Hepatocyte (in vitro differentiated cells): ENCODE data around the gene TUBB3. TPM values are rescaled to one million over a fixed set of nuclear protein-coding genes. Genes with fewer than 3 reads are reported as not detected.

Experiments
- DNase-seq: peaks from one replicate; pipeline ENCODE4 v3.0.0-alpha.2; 2016; ENCODE audit warnings: low spot score
- H2AFZ ChIP-seq: fragments of 200-600 bp; sonication (generic); 2 replicates; pipeline ENCODE4 v1.6.0; 2016; ENCODE audit warnings: antibody characterized with exemption, mild to moderate bottlenecking
- H3K27ac ChIP-seq: fragments of 200-600 bp; sonication (generic); 2 replicates; pipeline ENCODE4 v1.5.1; 2016; ENCODE audit warnings: mild to moderate bottlenecking
- H3K27me3 ChIP-seq: fragments of 200-600 bp; sonication (generic); 2 replicates; pipeline ENCODE4 v1.6.1; 2016
- H3K36me3 ChIP-seq: fragments of 200-600 bp; sonication (generic); replicated peaks from 2 replicates; pipeline ENCODE4 v1.5.1; 2016; ENCODE audit warnings: low read depth; ENCODE audit not compliant: insufficient read depth
- H3K4me1 ChIP-seq: fragments of 200-600 bp; sonication (generic); 2 replicates; pipeline ENCODE4 v1.5.1; 2016; ENCODE audit warnings: mild to moderate bottlenecking, moderate library complexity; ENCODE audit not compliant: insufficient read depth
- H3K4me2 ChIP-seq: fragments of 200-600 bp; sonication (generic); 2 replicates; pipeline ENCODE4 v1.6.0; 2016
- H3K4me3 ChIP-seq: fragments of 200-600 bp; sonication (generic); 2 replicates; pipeline ENCODE4 v1.5.1; 2016; ENCODE audit warnings: mild to moderate bottlenecking
- H3K79me2 ChIP-seq: fragments of 200-600 bp; sonication (generic); 2 replicates; pipeline ENCODE4 v1.6.0; 2017; ENCODE audit warnings: mild to moderate bottlenecking
- H3K9me2 ChIP-seq: fragments of 200-600 bp; sonication (generic); replicated peaks from 2 replicates; pipeline ENCODE4 v1.6.0; 2017; ENCODE audit warnings: mild to moderate bottlenecking; ENCODE audit not compliant: insufficient read depth
- H3K9me3 ChIP-seq: fragments of 200-600 bp; sonication (generic); 2 replicates; pipeline ENCODE4 v1.5.1; 2016; ENCODE audit warnings: low read depth, mild to moderate bottlenecking
- H4K20me1 ChIP-seq: fragments of 200-600 bp; sonication (generic); 2 replicates; pipeline ENCODE4 v1.6.0; 2016; ENCODE audit warnings: mild to moderate bottlenecking; ENCODE audit not compliant: insufficient read depth, poor library complexity, severe bottlenecking
- EZH2 ChIP-seq: fragments of 200-600 bp; sonication (generic); IDR thresholded peaks from 2 replicates; pipeline ENCODE4 v1.6.1; 2016; ENCODE audit warnings: antibody characterized with exemption, mild to moderate bottlenecking, borderline replicate concordance
- EZH2phosphoT487 ChIP-seq: fragments of 200-600 bp; sonication (generic); IDR thresholded peaks from one replicate; pipeline ENCODE4 v1.6.1; 2018; ENCODE audit warnings: antibody characterized with exemption, mild to moderate bottlenecking, low read depth, moderate library complexity; ENCODE audit not compliant: unreplicated experiment, severe bottlenecking
- WGBS: methylation state at CpG from one replicate; pipeline ENCODE4 v1.1.6; 2016; ENCODE audit warnings: low lambda C conversion rate; ENCODE audit errors: missing lambda C conversion rate; 5-methylcytosine and 5-hydroxymethylcytosine counted together
- polyA plus RNA-seq: library from polyadenylated mRNA; unstranded; fragments of >200 nt; fragmentation: Nextera tagmentation; extraction: Ambion mirVana; gene quantifications from 2 replicates; pipeline ENCODE4 v1.2.1, GENCODE V29; 2016
- total RNA-seq: library from RNA; depleted of rRNA; stranded (reverse); fragments of >200 nt; gene quantifications from 2 replicates; pipeline ENCODE4 v1.2.3, GENCODE V29; 2014
- TF ChIP-seq, protein P1 (sequence below): fragments of 200-600 bp; sonication (generic); IDR thresholded peaks from 2 replicates; pipeline ENCODE4 v1.5.1; 2016; ENCODE audit warnings: antibody characterized with exemption, mild to moderate bottlenecking; ENCODE audit not compliant: poor library complexity

TUBB3 gene
- total and polyA plus RNA-seq, 2 experiments from 2014 or later: 69.3 to 87.2 TPM

DNA sequence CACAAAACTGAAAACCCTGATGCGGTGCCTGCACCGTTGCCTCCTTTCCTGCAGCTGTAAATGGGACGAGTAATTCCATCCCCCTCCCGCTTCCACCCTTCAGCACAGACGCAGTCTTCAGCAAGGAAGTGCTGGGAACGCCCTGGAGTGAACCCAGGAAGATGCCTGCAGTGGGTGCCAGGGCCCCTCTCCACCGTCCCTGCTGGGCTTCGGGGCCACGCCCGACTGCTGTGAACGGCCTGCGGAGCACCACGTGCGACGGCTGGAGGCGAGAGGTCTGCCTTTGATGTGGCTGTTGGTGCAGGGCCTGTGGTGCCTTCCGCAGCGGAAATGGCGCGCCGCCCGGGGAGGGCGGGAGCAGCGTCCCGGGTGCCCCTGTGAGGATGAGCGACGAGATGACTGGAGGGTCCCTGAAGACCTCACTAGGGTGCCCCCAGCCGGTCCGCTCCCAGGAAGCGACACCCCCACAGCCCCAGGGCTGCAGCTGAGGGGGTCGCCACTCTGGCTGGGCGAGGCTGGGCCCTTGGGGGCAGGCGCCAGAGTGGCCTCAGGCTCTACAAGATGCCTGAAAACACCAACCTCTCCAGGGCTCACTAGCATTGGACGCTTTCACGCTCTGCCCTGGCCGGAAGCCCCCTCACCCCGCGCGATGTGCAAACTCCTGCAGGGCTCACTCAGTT, 5.2 kb upstream of the TUBB3 start:
- peak overlapping the region; percentile 69 for H2AFZ ChIP-seq
- TF ChIP-seq, protein P1, sequence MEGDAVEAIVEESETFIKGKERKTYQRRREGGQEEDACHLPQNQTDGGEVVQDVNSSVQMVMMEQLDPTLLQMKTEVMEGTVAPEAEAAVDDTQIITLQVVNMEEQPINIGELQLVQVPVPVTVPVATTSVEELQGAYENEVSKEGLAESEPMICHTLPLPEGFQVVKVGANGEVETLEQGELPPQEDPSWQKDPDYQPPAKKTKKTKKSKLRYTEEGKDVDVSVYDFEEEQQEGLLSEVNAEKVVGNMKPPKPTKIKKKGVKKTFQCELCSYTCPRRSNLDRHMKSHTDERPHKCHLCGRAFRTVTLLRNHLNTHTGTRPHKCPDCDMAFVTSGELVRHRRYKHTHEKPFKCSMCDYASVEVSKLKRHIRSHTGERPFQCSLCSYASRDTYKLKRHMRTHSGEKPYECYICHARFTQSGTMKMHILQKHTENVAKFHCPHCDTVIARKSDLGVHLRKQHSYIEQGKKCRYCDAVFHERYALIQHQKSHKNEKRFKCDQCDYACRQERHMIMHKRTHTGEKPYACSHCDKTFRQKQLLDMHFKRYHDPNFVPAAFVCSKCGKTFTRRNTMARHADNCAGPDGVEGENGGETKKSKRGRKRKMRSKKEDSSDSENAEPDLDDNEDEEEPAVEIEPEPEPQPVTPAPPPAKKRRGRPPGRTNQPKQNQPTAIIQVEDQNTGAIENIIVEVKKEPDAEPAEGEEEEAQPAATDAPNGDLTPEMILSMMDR: no peak
- no peak for TF ChIP-seq EZH2
- no peak for TF ChIP-seq EZH2phosphoT487
- 2% methylated on average over 38 of the region's 39 CpGs for WGBS
- peak overlapping the region; percentile 94 for H3K4me2 ChIP-seq
- H3K27ac ChIP-seq: peak overlapping the region; percentile 47
- no peaks in the 10 kb centered on the region for H3K9me2 ChIP-seq
- peak overlapping the region; percentile 23 for H3K4me3 ChIP-seq
- H3K9me3 ChIP-seq: no peaks in the 10 kb centered on the region
- H3K36me3 ChIP-seq: no peaks in the 10 kb centered on the region
- H3K79me2 ChIP-seq: no peaks in the 10 kb centered on the region
- no peaks in the 10 kb centered on the region for H4K20me1 ChIP-seq
- peak; percentile 86 for DNase-seq
- H3K4me1 ChIP-seq: peaks cover 20% of the 10 kb centered on the region
- no peaks in the 10 kb centered on the region for H3K27me3 ChIP-seq

DNA sequence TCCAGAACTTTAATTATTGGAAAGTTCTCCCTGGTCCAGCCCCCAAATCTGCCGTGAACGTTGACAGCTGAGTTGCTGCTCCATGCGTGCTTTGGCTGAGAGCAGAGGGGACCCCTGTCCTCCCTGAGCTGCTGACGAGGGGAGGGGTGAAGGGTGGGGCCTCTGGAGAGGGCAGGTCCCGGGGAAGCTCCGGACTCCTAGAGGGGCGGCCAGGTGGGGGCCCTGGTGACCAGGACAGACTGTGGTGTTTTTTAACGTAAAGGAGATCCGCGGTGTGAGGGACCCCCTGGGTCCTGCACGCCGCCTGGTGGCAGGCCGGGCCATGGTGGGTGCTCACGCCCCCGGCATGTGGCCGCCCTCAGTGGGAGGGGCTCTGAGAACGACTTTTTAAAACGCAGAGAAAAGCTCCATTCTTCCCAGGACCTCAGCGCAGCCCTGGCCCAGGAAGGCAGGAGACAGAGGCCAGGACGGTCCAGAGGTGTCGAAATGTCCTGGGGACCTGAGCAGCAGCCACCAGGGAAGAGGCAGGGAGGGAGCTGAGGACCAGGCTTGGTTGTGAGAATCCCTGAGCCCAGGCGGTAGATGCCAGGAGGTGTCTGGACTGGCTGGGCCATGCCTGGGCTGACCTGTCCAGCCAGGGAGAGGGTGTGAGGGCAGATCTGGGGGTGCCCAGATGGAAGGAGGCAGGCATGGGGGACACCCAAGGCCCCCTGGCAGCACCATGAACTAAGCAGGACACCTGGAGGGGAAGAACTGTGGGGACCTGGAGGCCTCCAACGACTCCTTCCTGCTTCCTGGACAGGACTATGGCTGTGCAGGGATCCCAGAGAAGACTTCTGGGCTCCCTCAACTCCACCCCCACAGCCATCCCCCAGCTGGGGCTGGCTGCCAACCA, 4.4 kb upstream of the TUBB3 start, which contains the start of gene MC1R:
Gene MC1R, plus strand, starts transcription at position 410 of the 895 bp plus-strand sequence. Its CDS starts 397 bp downstream, at position 807.
- Histone ChIP-seq H3K27ac (peak within 1 kb of the TSS; percentile 47), H2AFZ (peak within 1 kb of the TSS; percentile 69), H4K20me1 (no peaks in the 10 kb centered on the region), H3K4me2 (peak within 1 kb of the TSS; percentile 94), H3K4me1 (peaks cover 23% of the 10 kb centered on the region), H3K9me2 (no peaks in the 10 kb centered on the region), H3K9me3 (no peaks in the 10 kb centered on the region), H3K36me3 (no peaks in the 10 kb centered on the region), H3K4me3 (peak within 1 kb of the TSS; percentile 23), H3K79me2 (peaks cover 2% of the 10 kb centered on the region), H3K27me3 (peaks cover under 1% of the 10 kb centered on the region)
- 13% methylated on average over 22 of the region's 23 CpGs for WGBS
- TF ChIP-seq, protein P1: peak; percentile 50
- TF ChIP-seq EZH2phosphoT487: no peak
- no peak for TF ChIP-seq EZH2
- DNase-seq: peak; percentile 72

DNA sequence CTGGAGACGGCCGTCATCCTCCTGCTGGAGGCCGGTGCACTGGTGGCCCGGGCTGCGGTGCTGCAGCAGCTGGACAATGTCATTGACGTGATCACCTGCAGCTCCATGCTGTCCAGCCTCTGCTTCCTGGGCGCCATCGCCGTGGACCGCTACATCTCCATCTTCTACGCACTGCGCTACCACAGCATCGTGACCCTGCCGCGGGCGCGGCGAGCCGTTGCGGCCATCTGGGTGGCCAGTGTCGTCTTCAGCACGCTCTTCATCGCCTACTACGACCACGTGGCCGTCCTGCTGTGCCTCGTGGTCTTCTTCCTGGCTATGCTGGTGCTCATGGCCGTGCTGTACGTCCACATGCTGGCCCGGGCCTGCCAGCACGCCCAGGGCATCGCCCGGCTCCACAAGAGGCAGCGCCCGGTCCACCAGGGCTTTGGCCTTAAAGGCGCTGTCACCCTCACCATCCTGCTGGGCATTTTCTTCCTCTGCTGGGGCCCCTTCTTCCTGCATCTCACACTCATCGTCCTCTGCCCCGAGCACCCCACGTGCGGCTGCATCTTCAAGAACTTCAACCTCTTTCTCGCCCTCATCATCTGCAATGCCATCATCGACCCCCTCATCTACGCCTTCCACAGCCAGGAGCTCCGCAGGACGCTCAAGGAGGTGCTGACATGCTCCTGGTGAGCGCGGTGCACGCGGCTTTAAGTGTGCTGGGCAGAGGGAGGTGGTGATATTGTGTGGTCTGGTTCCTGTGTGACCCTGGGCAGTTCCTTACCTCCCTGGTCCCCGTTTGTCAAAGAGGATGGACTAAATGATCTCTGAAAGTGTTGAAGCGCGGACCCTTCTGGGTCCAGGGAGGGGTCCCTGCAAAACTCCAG, 3.4 kb upstream of the TUBB3 start:
- H4K20me1 ChIP-seq: peaks cover 10% of the 10 kb centered on the region
- WGBS: 97% methylated on average over 52 of the region's 52 CpGs
- TF ChIP-seq, protein P1: no peak
- TF ChIP-seq EZH2 (no peak), EZH2phosphoT487 (no peak)
- no peak for DNase-seq
- no peaks in the 10 kb centered on the region for H3K36me3 ChIP-seq
- no peak overlapping the region for H3K27ac ChIP-seq
- H3K9me2 ChIP-seq: no peaks in the 10 kb centered on the region
- no peak overlapping the region for H3K4me2 ChIP-seq
- peaks cover 6% of the 10 kb centered on the region for H3K27me3 ChIP-seq
- H2AFZ ChIP-seq: no peak overlapping the region
- H3K79me2 ChIP-seq: peaks cover 6% of the 10 kb centered on the region
- no peak overlapping the region for H3K4me3 ChIP-seq
- H3K9me3 ChIP-seq: no peaks in the 10 kb centered on the region
- H3K4me1 ChIP-seq: peaks cover 33% of the 10 kb centered on the region
